HEK293T (cell line): ENCODE results near the gene SCUBE1.
A peak's percentile ranks its signal among the peaks of the same experiment; 100 is the strongest.

ENCODE experiments used
- CTCF ChIA-PET: fragments of 350-600 bp; formaldehyde crosslinking; extraction: SDS; loops from one replicate; lab custom pipeline; 2021; ENCODE audit warnings: antibody characterized with exemption, inconsistent platforms; lab: Yijun Ruan, JAX
- POLR2A ChIA-PET: fragments of 350-600 bp; formaldehyde crosslinking; extraction: SDS; loops from one replicate; lab custom pipeline; 2020; ENCODE audit warnings: antibody characterized with exemption, inconsistent platforms; lab: Yijun Ruan, JAX
- DNase-seq: peaks from one replicate; pipeline ENCODE4 v3.0.0; 2012; ENCODE audit warnings: mixed read lengths; ENCODE audit errors: extremely low spot score
- ARNT ChIP-seq: fragments of 450-650 bp; IDR thresholded peaks from 2 replicates; pipeline ENCODE4 v1.6.1; 2017; ENCODE audit warnings: mild to moderate bottlenecking
- BHLHE40 ChIP-seq: fragments of 450-650 bp; IDR thresholded peaks from 2 replicates; pipeline ENCODE4 v1.6.1; 2016; ENCODE audit warnings: mild to moderate bottlenecking, moderate library complexity, borderline replicate concordance
- CTBP1 ChIP-seq: fragments of 450-650 bp; IDR thresholded peaks from 2 replicates; pipeline ENCODE4 v1.6.1; 2016; ENCODE audit warnings: borderline replicate concordance
- ELF4 ChIP-seq: fragments of 450-650 bp; IDR thresholded peaks from 2 replicates; pipeline ENCODE4 v1.6.1; 2017; ENCODE audit warnings: antibody characterized with exemption
- FOXA1 ChIP-seq: fragments of 450-650 bp; IDR thresholded peaks from 2 replicates; pipeline ENCODE4 v1.6.1; 2016; ENCODE audit warnings: mild to moderate bottlenecking
- FOXK2 ChIP-seq: fragments of 450-650 bp; IDR thresholded peaks from 2 replicates; pipeline ENCODE4 v1.6.1; 2016; ENCODE audit warnings: mild to moderate bottlenecking
- FOXM1 ChIP-seq: fragments of 450-650 bp; IDR thresholded peaks from 2 replicates; pipeline ENCODE4 v1.6.1; 2017; ENCODE audit warnings: mild to moderate bottlenecking, borderline replicate concordance
- HDGF ChIP-seq: fragments of 450-650 bp; IDR thresholded peaks from 2 replicates; pipeline ENCODE4 v1.6.1; 2017; ENCODE audit warnings: antibody characterized with exemption, borderline replicate concordance
- L3MBTL2 ChIP-seq: fragments of 450-650 bp; conservative IDR thresholded peaks from 2 replicates; pipeline ENCODE4 v1.6.1; 2016; ENCODE audit warnings: mild to moderate bottlenecking
- LEF1 ChIP-seq: fragments of 450-650 bp; IDR thresholded peaks from 2 replicates; pipeline ENCODE4 v1.6.1; 2017; ENCODE audit warnings: mild to moderate bottlenecking, borderline replicate concordance
- NFRKB ChIP-seq: fragments of 450-650 bp; IDR thresholded peaks from 2 replicates; pipeline ENCODE4 v1.6.1; 2016; ENCODE audit warnings: mild to moderate bottlenecking, moderate library complexity
- PKNOX1 ChIP-seq: fragments of 450-650 bp; IDR thresholded peaks from 2 replicates; pipeline ENCODE4 v1.6.1; 2016
- SP1 ChIP-seq: fragments of 450-650 bp; IDR thresholded peaks from 2 replicates; pipeline ENCODE4 v1.6.1; 2017
- SUZ12 ChIP-seq: fragments of 450-650 bp; IDR thresholded peaks from 2 replicates; pipeline ENCODE4 v1.6.1; 2016; ENCODE audit warnings: mild to moderate bottlenecking
- TARDBP ChIP-seq: fragments of 450-650 bp; IDR thresholded peaks from 2 replicates; pipeline ENCODE4 v1.6.1; 2016
- ZNF384 ChIP-seq: fragments of 450-650 bp; IDR thresholded peaks from 2 replicates; pipeline ENCODE4 v1.6.1; 2016

SCUBE1 gene

GRCh38 chr22:43315687-43316217 is 27.4 kb downstream of the SCUBE1 start:
- CTCF ChIA-PET: interaction anchor here (1.6 kb wide), 1 partner anchor 42 kb away, joined by 4 read pairs; no protein-coding TSS in a partner anchor
- POLR2A ChIA-PET: no interaction called here
- TF ChIP-seq ARNT: no peak
- TF ChIP-seq SUZ12: no peak
- TF ChIP-seq NFRKB: no peak
- no peak for TF ChIP-seq L3MBTL2
- TF ChIP-seq LEF1: no peak
- TF ChIP-seq FOXM1: no peak
- TF ChIP-seq PKNOX1: no peak
- no peak for TF ChIP-seq TARDBP
- TF ChIP-seq BHLHE40: no peak
- TF ChIP-seq CTBP1: no peak
- TF ChIP-seq FOXA1: no peak
- no peak for TF ChIP-seq ELF4
- TF ChIP-seq SP1: no peak
- no peak for TF ChIP-seq ZNF384
- TF ChIP-seq FOXK2: no peak
- no peak for TF ChIP-seq HDGF
- no peak for DNase-seq

GRCh38 chr22:43314611-43315010 is 28.6 kb downstream of the SCUBE1 start:
- POLR2A ChIA-PET: interaction anchor here (1.2 kb wide), 1 partner anchor 11 kb away, joined by 3 read pairs; no protein-coding TSS in a partner anchor
- CTCF ChIA-PET: interaction anchor here (1.2 to 1.6 kb wide), 2 partner anchors 12 to 41 kb away, joined by 3 to 4 read pairs; no protein-coding TSS in a partner anchor
- no peak for DNase-seq
- no peak for TF ChIP-seq L3MBTL2
- no peak for TF ChIP-seq NFRKB
- TF ChIP-seq ELF4: no peak
- no peak for TF ChIP-seq PKNOX1
- no peak for TF ChIP-seq HDGF
- no peak for TF ChIP-seq ARNT
- no peak for TF ChIP-seq SP1
- no peak for TF ChIP-seq TARDBP
- no peak for TF ChIP-seq ZNF384
- no peak for TF ChIP-seq BHLHE40
- no peak for TF ChIP-seq LEF1
- no peak for TF ChIP-seq FOXM1
- TF ChIP-seq SUZ12: no peak
- no peak for TF ChIP-seq FOXK2
- TF ChIP-seq CTBP1: no peak
- TF ChIP-seq FOXA1: no peak

GRCh38 chr22:43313890-43314474 is 29.2 kb downstream of the SCUBE1 start:
- CTCF ChIA-PET: interaction anchor here (0.6 to 1.6 kb wide), 3 partner anchors 11 to 41 kb away, joined by 3 to 4 read pairs (median 3); no protein-coding TSS in a partner anchor
- DNase-seq: no peak
- TF ChIP-seq NFRKB: no peak
- no peak for TF ChIP-seq FOXK2
- no peak for TF ChIP-seq PKNOX1
- POLR2A ChIA-PET: interaction anchor here (1.2 kb wide), 1 partner anchor 10 kb away, joined by 3 read pairs; no protein-coding TSS in a partner anchor

GRCh38 chr22:43313244-43313889 is 29.8 kb downstream of the SCUBE1 start:
- DNase-seq: peak; percentile 34
- CTCF ChIA-PET: interaction anchor here (0.6 to 1.2 kb wide), 2 partner anchors 11 to 33 kb away, joined by 3 read pairs; no protein-coding TSS in a partner anchor
- TF ChIP-seq PKNOX1 (peak; percentile 74; the same call in 1 of the 2 replicates), SP1 (no peak), L3MBTL2 (no peak)
- POLR2A ChIA-PET: interaction anchor here (1.0 kb wide), 1 partner anchor 11 kb away, joined by 3 read pairs; no protein-coding TSS in a partner anchor

- DNase-seq: no peak
- TF ChIP-seq SUZ12 (no peak), FOXM1 (no peak), PKNOX1 (no peak), ARNT (no peak), FOXA1 (no peak), ELF4 (no peak), L3MBTL2 (no peak), CTBP1 (no peak), NFRKB (no peak), BHLHE40 (no peak), TARDBP (no peak), SP1 (no peak), ZNF384 (no peak), HDGF (no peak)
- ChIA-PET POLR2A (interaction anchor here (1.0 kb wide), 1 partner anchor 10 kb away, joined by 3 read pairs; no protein-coding TSS in a partner anchor), CTCF (no interaction called here)
Observed at GRCh38 chr22:43312608-43313007, 30.6 kb downstream of the SCUBE1 start.
